Measurements from ENCODE around the gene RNF223.
"Not testable (repeated sequence)": the region's sequence is repeated elsewhere in the genome, so short reads cannot be mapped to it uniquely, and the experiment has no call there.

Gene RNF223

GRCh38 chr1:1065265-1065939 lies 8.7 kb downstream of the RNF223 start:
- DNase-seq = no peak
- in situ Hi-C loops (cut with MboI; ENCODE audit: low pct_unique_long_range_greater_than_20kb, low sequenced_read_pairs) = no loop called here

GRCh38 chr1:1063945-1064831 lies 9.9 kb downstream of the RNF223 start:
- DNase-seq = peak; percentile 72
- in situ Hi-C loops (cut with MboI; ENCODE audit: low pct_unique_long_range_greater_than_20kb, low sequenced_read_pairs) = no loop called here

GRCh38 chr1:1063261-1063944 lies 10.7 kb downstream of the RNF223 start:
- in situ Hi-C loops (cut with MboI; ENCODE audit: low pct_unique_long_range_greater_than_20kb, low sequenced_read_pairs) = no loop called here
- no peak for DNase-seq

DNA sequence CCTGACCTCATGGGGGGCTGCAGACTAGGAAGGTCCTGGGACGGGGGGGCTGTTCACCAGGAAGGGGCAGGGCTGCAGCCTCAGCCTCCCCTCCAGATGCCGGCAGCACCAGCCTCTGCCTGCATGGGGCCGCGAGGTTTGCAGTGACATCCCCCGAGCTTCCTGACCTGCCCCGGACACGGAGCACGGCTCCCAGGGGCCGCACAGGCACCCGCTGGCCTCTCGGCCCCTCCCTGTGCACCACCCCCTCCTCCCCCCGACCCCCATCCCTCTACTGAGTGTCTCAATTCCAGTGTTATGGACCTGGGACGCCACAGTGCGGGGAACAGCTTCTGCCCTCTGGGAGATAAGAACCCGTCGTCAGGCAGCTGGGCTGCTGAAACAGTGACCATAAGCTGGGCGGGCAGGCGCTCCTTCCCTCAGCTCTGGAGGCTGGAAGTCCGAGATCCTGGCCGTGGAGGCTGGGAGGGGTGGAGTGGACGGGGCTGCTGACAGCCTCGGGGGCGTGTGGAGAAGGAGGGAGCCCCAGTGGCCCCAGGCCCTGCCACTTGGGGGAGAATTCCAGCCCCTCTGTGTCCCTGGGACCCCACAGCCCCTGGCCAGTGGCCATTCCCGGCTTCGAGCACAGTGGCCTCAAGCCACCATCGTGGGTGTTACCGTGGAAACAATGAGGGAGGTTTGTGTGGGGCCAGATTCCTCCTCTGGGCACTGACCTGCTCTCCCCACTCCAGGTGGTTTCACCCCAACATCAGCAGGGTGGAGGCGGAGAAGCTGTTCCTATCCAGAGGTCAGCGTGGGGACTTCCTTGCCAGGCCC lies 11.6 kb downstream of the RNF223 start:
- DNase-seq = no peak
- in situ Hi-C loops (cut with MboI; ENCODE audit: low pct_unique_long_range_greater_than_20kb, low sequenced_read_pairs) = no loop called here

GRCh38 chr1:1061682-1062345 lies 12.3 kb downstream of the RNF223 start:
- no peak for DNase-seq
- in situ Hi-C loops (cut with MboI; ENCODE audit: low pct_unique_long_range_greater_than_20kb, low sequenced_read_pairs) = no loop called here

GRCh38 chr1:1060281-1061000 lies 13.7 kb downstream of the RNF223 start:
- in situ Hi-C loops (cut with MboI; ENCODE audit: low pct_unique_long_range_greater_than_20kb, low sequenced_read_pairs) = no loop called here
- DNase-seq = no peak

DNA sequence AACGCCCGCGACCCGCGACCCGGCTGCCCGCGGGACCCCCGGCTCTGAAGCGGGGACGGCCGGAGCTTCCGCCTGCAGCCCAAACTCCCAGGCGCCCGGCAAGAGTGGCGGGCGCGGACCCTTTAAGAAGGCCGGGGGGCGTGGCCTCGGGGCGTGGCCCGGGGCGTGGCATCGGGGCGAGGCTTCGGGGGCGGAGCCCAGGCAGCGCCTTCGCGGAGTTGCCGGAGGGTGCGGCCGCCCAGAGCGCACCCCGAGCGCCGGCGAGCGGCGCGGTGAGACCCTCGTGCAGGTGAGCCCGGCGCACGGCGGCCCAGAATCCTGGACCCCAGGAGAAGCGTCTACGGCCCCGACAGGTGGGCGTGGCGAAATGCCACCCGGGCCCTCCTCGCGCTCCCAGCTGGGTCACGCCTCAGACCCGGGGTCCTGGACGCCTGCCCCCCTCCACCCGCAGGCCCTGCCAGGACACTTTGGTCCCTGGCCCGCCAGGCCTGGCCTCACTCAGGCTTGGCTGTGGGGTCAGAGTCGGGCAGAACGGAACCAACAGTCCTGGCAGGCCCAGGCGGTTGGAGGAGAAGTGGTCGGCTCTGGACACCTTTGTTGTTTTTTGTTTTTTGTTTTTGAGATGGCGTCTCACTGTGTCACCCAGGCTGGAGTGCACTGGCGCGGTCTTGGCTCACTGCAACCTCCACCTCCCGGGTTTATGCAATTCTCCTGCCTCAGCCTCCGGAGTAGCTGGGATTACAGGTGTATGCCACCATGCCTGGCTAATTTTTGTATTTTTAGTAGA lies 14.4 kb downstream of the RNF223 start:
- peak; percentile 81 for DNase-seq

DNA sequence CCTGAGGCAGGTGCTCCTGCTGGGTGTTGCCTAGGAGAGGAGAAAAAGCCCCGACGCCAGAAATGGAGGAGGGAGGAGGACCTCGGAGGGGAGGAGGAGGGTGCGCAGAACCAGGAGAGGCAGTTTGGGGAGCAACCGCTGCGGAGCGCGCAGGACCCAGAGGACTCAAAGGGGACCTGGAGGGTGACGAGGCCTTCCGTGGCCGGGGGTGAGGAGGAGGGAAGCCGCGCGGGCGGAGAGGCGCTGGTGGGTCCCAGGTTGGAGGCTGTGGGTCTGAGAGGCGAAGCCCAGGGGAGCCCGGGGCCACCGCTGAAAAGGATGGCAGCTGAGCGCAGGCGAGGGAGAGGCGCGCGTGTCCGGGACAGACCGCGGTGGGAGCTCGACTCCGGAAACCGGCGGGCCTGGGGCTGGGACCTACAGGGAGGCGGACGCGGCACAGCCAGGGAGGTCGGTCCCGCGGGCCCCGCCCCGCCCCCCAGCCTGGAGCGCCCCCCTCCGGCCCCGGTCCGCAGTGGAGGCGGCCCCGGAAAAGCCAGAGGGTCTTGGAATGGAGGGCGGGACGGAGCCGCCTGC lies 15.1 kb downstream of the RNF223 start:
- in situ Hi-C loops (cut with MboI; ENCODE audit: low pct_unique_long_range_greater_than_20kb, low sequenced_read_pairs) = no loop called here
- no peak for DNase-seq

More for the DNA sequence above, 14.4 kb downstream of the RNF223 start:
- in situ Hi-C loops (cut with MboI; ENCODE audit: low pct_unique_long_range_greater_than_20kb, low sequenced_read_pairs) = no loop called here

- no peak for DNase-seq
- in situ Hi-C loops (cut with MboI; ENCODE audit: low pct_unique_long_range_greater_than_20kb, low sequenced_read_pairs) = no loop called here
Measured at GRCh38 chr1:1058088-1058905, 15.8 kb downstream of the RNF223 start.

DNA sequence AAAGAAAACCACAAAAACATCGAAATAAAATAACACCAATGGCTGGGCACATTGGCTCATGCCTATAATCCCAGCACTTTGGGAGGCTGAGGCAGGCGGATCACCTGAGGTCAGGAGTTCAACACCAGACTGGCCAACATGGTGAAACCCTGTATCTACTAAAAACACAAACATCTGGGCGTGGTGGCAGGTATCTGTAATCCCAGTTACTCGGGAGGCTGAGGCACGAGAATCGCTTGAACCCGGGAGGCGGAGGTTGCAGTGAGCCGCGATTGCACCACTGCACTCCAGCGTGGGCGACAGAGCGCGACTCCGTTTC lies 16.4 kb downstream of the RNF223 start:
- in situ Hi-C loops (cut with MboI; ENCODE audit: low pct_unique_long_range_greater_than_20kb, low sequenced_read_pairs); DNase-seq: not testable (repeated sequence)

GRCh38 chr1:1055841-1056736 lies 18.0 kb downstream of the RNF223 start:
- DNase-seq = no peak
- in situ Hi-C loops (cut with MboI; ENCODE audit: low pct_unique_long_range_greater_than_20kb, low sequenced_read_pairs) = no loop called here

GRCh38 chr1:1054971-1055370 lies 19.1 kb downstream of the RNF223 start:
- in situ Hi-C loops (cut with MboI; ENCODE audit: low pct_unique_long_range_greater_than_20kb, low sequenced_read_pairs) = no loop called here
- no peak for DNase-seq

DNA sequence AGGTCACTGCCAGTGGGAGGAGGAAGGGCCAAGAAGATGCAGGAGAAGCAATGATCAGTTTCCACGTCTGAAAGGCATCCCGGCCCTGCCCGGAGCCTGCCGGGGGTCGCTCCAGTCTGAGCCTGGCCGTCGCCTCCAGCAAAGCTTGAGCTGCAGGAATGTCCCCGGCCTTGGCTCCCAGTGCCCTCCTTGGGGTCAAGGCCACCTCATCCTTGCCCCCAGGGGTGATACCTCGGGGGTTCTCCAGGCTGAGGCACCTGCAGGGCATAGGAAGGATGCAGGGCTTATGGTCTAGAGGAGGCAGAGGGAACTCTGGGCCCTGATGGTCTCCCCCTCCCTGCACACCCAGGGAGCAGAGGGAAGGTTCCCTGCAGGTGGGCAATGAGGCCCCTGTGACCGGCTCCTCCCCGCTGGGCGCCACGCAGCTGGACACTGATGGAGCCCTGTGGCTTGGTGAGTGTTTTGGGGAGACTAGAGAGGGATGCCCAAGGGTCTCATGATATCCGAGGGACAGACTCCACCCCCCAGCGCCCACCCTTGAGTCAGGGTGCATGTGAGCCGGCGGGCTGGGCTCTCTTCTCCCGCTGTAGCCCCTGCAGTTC lies 19.9 kb downstream of the RNF223 start:
- DNase-seq = no peak
- in situ Hi-C loops (cut with MboI; ENCODE audit: low pct_unique_long_range_greater_than_20kb, low sequenced_read_pairs) = no loop called here

- in situ Hi-C loops (cut with MboI; ENCODE audit: low pct_unique_long_range_greater_than_20kb, low sequenced_read_pairs) = no loop called here
- no peak for DNase-seq
Measured at GRCh38 chr1:1053682-1054081, 20.4 kb downstream of the RNF223 start.

GRCh38 chr1:1053022-1053421 lies 21.1 kb downstream of the RNF223 start:
- in situ Hi-C loops (cut with MboI; ENCODE audit: low pct_unique_long_range_greater_than_20kb, low sequenced_read_pairs) = no loop called here
- DNase-seq = no peak
